ENCODE data around the gene ZNF543.

Gene ZNF543

GRCh38 chr19:57357406-57357805, 37.1 kb downstream of the ZNF543 start:
- H3K4me1 ChIP-seq (ENCODE audit: control insufficient read depth in 1 of 2, insufficient read depth in 1 of 2, low read depth in 1 of 2, low read length in 1 of 2) = peaks cover 0 to under 1% of the 10 kb centered on the region in 2 experiments
- no peak overlapping the region for H3K4me3 ChIP-seq (ENCODE audit: low read depth in 1 of 2, low read length in 1 of 2)
- H3K36me3 ChIP-seq = peaks cover 19% of the 10 kb centered on the region
- H3K9me3 ChIP-seq = peaks cover 23% of the 10 kb centered on the region
- no peak overlapping the region for H3K27ac ChIP-seq
- H3K27me3 ChIP-seq = no peaks in the 10 kb centered on the region
- no peak for TF ChIP-seq CTCF (IDR thresholded peaks at IDR 0.05)

- H3K27ac ChIP-seq = no peak overlapping the region
- H3K36me3 ChIP-seq = peaks cover 19% of the 10 kb centered on the region
- peaks cover 11 to 19% of the 10 kb centered on the region in 2 experiments for H3K4me1 ChIP-seq (ENCODE audit: control insufficient read depth in 1 of 2, insufficient read depth in 1 of 2, low read depth in 1 of 2, low read length in 1 of 2)
- peaks cover 41% of the 10 kb centered on the region for H3K9me3 ChIP-seq
- no peak for TF ChIP-seq CTCF (IDR thresholded peaks at IDR 0.05)
- H3K4me3 ChIP-seq (ENCODE audit: low read depth in 1 of 2, low read length in 1 of 2) = no peak overlapping the region
- H3K27me3 ChIP-seq = no peaks in the 10 kb centered on the region
Measured at GRCh38 chr19:57359300-57359699, 39.0 kb downstream of the ZNF543 start.

GRCh38 chr19:57362419-57362818, 42.1 kb downstream of the ZNF543 start:
- Histone ChIP-seq H3K27me3 (no peaks in the 10 kb centered on the region), H3K27ac (no peak overlapping the region), H3K4me1 (ENCODE audit: control insufficient read depth in 1 of 2, insufficient read depth in 1 of 2, low read depth in 1 of 2, low read length in 1 of 2) (peaks cover 11 to 19% of the 10 kb centered on the region in 2 experiments), H3K4me3 (ENCODE audit: low read depth in 1 of 2, low read length in 1 of 2) (peak overlapping the region in 1 of 2 experiments; percentile 58), H3K9me3 (peaks cover 42% of the 10 kb centered on the region), H3K36me3 (no peaks in the 10 kb centered on the region)
- TF ChIP-seq CTCF (IDR thresholded peaks at IDR 0.05) = no peak

GRCh38 chr19:57362997-57363687, 42.9 kb downstream of the ZNF543 start, which contains the start of the genes TRAPPC2B and ZNF547:
Gene TRAPPC2B, plus strand, starts transcription at chr19:57363551. Its CDS starts 1,283 bp downstream, at chr19:57364834.
Gene ZNF547, plus strand, starts transcription at chr19:57363551. Its CDS starts 5,005 bp downstream, at chr19:57368556.
- no peak for TF ChIP-seq CTCF (IDR thresholded peaks at IDR 0.05)
- Histone ChIP-seq H3K27ac (peak within 1 kb of the TSS; percentile 81), H3K4me3 (ENCODE audit: low read depth in 1 of 2, low read length in 1 of 2) (peak within 1 kb of the TSS; percentile 55 to 58), H3K36me3 (no peaks in the 10 kb centered on the region), H3K27me3 (no peaks in the 10 kb centered on the region), H3K4me1 (ENCODE audit: control insufficient read depth in 1 of 2, insufficient read depth in 1 of 2, low read depth in 1 of 2, low read length in 1 of 2) (peaks cover 11 to 19% of the 10 kb centered on the region in 2 experiments), H3K9me3 (peaks cover 42% of the 10 kb centered on the region)

- Histone ChIP-seq H3K36me3 (no peaks in the 10 kb centered on the region), H3K4me3 (ENCODE audit: low read depth in 1 of 2, low read length in 1 of 2) (peak overlapping the region; percentile 55 to 58), H3K27me3 (no peaks in the 10 kb centered on the region), H3K9me3 (peaks cover 42% of the 10 kb centered on the region), H3K4me1 (ENCODE audit: control insufficient read depth in 1 of 2, insufficient read depth in 1 of 2, low read depth in 1 of 2, low read length in 1 of 2) (peaks cover 11 to 19% of the 10 kb centered on the region in 2 experiments), H3K27ac (peak overlapping the region; percentile 81)
- no peak for TF ChIP-seq CTCF (IDR thresholded peaks at IDR 0.05)
Measured at GRCh38 chr19:57363688-57364181, 43.5 kb downstream of the ZNF543 start.

Data from neutrophil (primary cell).